Peyer's patch (tissue), 4 donors: ENCODE measurements around the gene HIPK3. TPM values are rescaled to one million over a fixed set of nuclear protein-coding genes. Genes with fewer than 3 reads are reported as not detected.
A peak's percentile ranks its signal among the peaks of the same experiment; 100 is the strongest.

Source experiments
- DNase-seq, 3 donors: peaks; one replicate each; pipeline ENCODE4 v3.0.0-alpha.2; 2017 to 2019
- H3K27ac ChIP-seq, 4 donors: fragments of 200-600 bp; sonication (generic); one replicate each; pipeline ENCODE4 v1.5.1; 2016 to 2019
- H3K27me3 ChIP-seq, 2 donors: fragments of 200-600 bp; sonication (generic); one replicate each; pipeline ENCODE4 v1.5.1; 2019
- H3K36me3 ChIP-seq, 3 donors: fragments of 200-600 bp; sonication (generic); one replicate each; pipeline ENCODE4 v1.5.1; 2016 to 2019
- H3K4me1 ChIP-seq, 4 donors: fragments of 200-600 bp; sonication (generic); one replicate each; pipeline ENCODE4 v1.5.1; 2016 to 2019
- H3K4me3 ChIP-seq, 4 donors: fragments of 200-600 bp; sonication (generic); 1 replicate in 3 of 4; 2 replicates in 1 of 4; pipeline ENCODE4 v1.5.1; 2016 to 2019; ENCODE audit warnings: mild to moderate bottlenecking in 1 of 4
- H3K9me3 ChIP-seq, 4 donors: fragments of 200-600 bp; sonication (generic); one replicate each; pipeline ENCODE4 v1.5.1; 2016 to 2019; ENCODE audit warnings: mild to moderate bottlenecking in 1 of 4
- POLR2A ChIP-seq, 2 donors: fragments of 450-650 bp; IDR thresholded peaks; one replicate each; pipeline ENCODE4 v1.5.1; 2017; ENCODE audit warnings: antibody characterized with exemption in 2 of 2, mild to moderate bottlenecking in 2 of 2, moderate library complexity in 2 of 2
- total RNA-seq, 4 donors: library from RNA; depleted of rRNA; stranded (reverse); fragments of >200 nt; gene quantifications; one replicate each; pipeline ENCODE4 v1.1.0, GENCODE V29; 2016
- TF ChIP-seq, protein P1 (sequence below), 6 experiments: fragments of 450-650 bp in 4 of 6; fragments of 200-600 bp in 2 of 6; sonication (generic) in 1 of 6; IDR thresholded peaks; one replicate each; pipeline ENCODE4 v1.5.1; 2017 to 2019; ENCODE audit warnings: antibody characterized with exemption in 6 of 6, mild to moderate bottlenecking in 3 of 6, moderate library complexity in 1 of 6

The HIPK3 gene
- total RNA-seq, 4 donors from 2014 or later, result 87.8 to 123 (median 97.8) TPM

DNA sequence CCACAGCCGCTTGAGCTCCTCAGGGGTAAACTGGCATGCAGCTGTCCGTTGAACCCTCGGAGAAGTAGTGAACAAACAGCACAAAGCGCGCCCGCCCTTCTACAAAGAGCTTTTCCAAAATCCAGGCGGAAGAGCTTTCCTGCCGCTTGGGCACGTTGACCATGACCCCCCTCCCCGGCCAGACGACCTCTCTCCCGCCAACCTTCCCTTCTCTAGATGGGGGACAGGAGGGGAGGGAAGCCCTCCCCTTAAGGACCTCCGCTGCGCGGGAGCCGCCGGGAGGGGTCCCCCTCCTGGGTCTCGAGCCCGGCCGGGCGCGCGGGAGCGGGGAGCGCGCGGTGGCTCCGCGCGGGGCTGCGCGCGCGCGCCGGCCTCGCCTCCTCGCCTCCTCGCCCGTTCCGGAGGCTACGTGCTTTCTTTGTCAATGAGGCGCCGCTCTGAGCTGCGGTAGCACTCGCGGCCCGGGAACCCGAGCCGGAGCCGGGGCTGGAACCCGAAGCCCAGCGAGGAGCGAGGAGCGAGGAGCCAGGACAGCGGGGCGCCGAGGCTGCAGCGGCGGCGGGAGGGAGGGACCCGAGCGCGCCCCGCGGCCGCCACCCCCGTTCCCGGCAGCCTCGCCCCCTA is 118.6 kb downstream of the HIPK3 start, which contains the start of gene KIAA1549L:
TSS of gene KIAA1549L (plus strand) at position 421 of the 624 bp plus-strand sequence.
- no peak for DNase-seq
- H3K27me3 ChIP-seq, result peaks cover 0 to 5% of the 10 kb centered on the region in 2 donors
- H3K36me3 ChIP-seq, result no peaks in the 10 kb centered on the region
- peak within 1 kb of the TSS in 3 of 4 donors; percentile 41 to 52 (median 50) for H3K4me3 ChIP-seq
- H3K27ac ChIP-seq, result no peak within 1 kb of the TSS
- no peak for TF ChIP-seq POLR2A (IDR thresholded peaks at IDR 0.05)
- TF ChIP-seq, protein P1, sequence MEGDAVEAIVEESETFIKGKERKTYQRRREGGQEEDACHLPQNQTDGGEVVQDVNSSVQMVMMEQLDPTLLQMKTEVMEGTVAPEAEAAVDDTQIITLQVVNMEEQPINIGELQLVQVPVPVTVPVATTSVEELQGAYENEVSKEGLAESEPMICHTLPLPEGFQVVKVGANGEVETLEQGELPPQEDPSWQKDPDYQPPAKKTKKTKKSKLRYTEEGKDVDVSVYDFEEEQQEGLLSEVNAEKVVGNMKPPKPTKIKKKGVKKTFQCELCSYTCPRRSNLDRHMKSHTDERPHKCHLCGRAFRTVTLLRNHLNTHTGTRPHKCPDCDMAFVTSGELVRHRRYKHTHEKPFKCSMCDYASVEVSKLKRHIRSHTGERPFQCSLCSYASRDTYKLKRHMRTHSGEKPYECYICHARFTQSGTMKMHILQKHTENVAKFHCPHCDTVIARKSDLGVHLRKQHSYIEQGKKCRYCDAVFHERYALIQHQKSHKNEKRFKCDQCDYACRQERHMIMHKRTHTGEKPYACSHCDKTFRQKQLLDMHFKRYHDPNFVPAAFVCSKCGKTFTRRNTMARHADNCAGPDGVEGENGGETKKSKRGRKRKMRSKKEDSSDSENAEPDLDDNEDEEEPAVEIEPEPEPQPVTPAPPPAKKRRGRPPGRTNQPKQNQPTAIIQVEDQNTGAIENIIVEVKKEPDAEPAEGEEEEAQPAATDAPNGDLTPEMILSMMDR (IDR thresholded peaks at IDR 0.05), result no peak
- H3K4me1 ChIP-seq, result peaks cover 0 to 11% (median 0%) of the 10 kb centered on the region in 4 donors
- H3K9me3 ChIP-seq, result no peaks in the 10 kb centered on the region

DNA sequence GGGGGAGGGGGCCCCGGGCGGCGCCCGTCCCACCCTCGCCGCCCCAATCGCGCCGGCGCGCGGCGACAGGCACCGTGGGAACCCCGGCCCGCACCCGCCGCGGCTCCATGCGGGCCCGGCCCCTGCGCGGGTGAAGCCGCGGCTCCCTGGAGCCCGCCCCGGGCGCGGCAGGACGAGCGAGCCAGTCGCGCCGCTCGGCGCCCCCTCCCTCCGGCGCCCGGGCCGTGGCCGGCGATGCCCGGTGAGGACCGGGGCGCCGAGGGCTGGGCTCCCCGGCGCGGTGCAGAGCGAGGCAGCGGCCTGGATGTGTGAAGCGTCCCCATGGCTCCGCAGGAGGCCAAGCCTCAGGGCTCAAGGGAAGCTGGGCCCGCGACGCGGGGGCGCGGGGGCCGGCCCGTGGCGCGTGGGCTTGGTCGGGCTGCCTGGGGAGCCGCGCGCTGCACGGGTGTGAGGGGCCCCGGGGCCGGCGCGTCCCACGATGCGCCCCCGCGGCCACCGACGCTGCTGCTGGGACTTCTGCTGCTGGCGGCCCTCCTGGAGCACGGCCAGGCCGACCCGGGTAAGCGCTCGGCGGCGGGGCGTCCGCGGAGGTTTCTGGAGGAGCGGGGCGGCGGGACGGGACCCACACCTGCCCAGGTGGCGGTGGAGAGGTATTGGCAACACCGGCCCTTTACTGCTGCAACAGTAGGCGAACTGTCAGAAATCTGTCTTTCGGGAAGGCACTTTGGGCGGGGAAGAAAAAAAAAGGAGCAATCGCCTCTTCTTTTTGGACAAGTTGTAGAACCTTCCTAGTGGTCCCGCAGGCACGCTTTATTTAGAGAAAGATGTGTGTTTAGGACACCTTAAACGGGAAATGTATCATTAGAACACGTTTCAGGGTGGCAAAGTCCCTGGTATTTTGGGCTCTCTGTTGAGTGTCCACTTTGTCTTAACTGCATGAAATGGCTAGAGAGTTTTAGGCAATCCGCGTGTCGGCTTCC is 119.4 kb downstream of the HIPK3 start:
- TF ChIP-seq, protein P1 (IDR thresholded peaks at IDR 0.05), result no peak
- TF ChIP-seq POLR2A (IDR thresholded peaks at IDR 0.05), result no peak
- no peaks in the 10 kb centered on the region for H3K9me3 ChIP-seq
- H3K36me3 ChIP-seq, result no peaks in the 10 kb centered on the region
- peaks cover 0 to 11% (median 0%) of the 10 kb centered on the region in 4 donors for H3K4me1 ChIP-seq
- no peak overlapping the region for H3K27ac ChIP-seq
- H3K4me3 ChIP-seq, result peak overlapping the region in 3 of 4 donors; percentile 41 to 52 (median 50)
- H3K27me3 ChIP-seq, result peaks cover 0 to 5% of the 10 kb centered on the region in 2 donors
- DNase-seq, result no peak

DNA sequence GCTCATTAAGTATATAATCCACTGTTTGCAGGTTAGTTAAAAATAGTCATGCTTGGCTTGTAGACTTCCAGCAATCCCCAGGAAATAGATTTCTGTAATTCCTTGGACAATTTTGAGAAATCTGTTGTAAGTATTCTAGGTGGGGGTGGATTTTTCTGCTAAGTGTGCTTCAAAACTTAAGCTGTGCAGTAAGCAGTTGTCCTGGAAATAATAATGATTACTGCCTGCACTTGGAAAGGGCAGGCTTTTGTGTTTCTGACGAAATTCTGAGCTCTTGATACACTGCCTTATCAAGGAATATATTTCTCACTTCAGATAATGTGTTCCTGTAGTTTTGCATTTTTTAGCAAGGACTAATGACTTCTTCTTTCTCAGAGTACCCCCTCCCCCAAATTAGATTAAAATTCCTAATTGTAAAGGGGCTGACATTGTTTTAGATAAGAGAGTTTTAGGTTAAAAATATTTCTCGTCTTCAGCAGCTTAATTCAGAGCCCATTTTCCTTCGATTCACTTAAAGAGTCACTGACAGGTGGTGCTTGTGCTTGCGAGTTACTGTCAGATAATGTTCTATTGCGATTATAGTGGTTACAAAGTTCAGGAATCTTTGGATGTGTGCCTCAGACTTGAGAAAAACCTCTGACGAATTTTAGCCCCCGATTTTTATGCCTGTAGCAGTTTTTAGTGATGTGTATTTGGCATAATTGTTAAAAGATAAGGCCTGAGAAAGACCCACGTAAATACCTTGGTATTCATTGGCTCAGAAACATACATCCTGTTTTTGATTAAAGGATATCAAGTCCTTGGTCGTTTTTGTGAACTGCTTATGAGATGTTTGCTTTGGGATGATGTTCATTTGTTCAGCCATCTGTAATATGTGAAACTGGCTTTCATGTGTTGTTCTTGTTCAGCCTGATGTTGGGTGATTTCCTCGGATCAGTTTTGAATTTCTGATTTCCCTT is 120.5 kb downstream of the HIPK3 start:
- H3K4me3 ChIP-seq, result no peak overlapping the region

DNA sequence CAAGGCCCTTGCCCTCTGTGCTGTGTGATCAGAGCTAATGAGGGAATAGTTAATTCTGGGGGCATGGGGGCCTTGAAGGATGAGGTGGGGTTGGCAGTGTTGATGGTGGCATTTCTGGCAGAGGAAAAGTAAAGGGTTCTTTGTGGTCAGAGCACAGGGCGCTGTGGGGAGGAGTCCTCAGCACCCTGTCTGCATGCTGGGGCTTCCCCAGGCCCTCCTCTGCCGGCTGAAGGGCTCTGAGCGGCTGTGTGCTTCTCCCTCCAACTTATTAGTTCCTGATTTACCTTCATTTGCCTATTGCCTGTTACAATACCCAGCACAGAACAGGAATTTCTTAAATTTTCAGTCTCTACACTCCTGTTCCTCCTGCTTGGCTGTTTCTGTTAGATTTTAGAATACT is 122.8 kb downstream of the HIPK3 start:
- no peaks in the 10 kb centered on the region for H3K9me3 ChIP-seq
- TF ChIP-seq, protein P1 (IDR thresholded peaks at IDR 0.05), result no peak
- no peak for TF ChIP-seq POLR2A (IDR thresholded peaks at IDR 0.05)
- peak in 1 of 3 donors; percentile 39 for DNase-seq
- H3K27me3 ChIP-seq, result no peaks in the 10 kb centered on the region
- no peak overlapping the region for H3K27ac ChIP-seq
- peaks cover 0 to 11% (median 2%) of the 10 kb centered on the region in 4 donors for H3K4me1 ChIP-seq
- no peak overlapping the region for H3K4me3 ChIP-seq
- no peaks in the 10 kb centered on the region for H3K36me3 ChIP-seq

More for the DNA sequence above, 120.5 kb downstream of the HIPK3 start:
- Histone ChIP-seq H3K36me3 (no peaks in the 10 kb centered on the region), H3K4me1 (peaks cover 0 to 11% (median 0%) of the 10 kb centered on the region in 4 donors), H3K27ac (no peak overlapping the region), H3K27me3 (peaks cover 0 to 5% of the 10 kb centered on the region in 2 donors), H3K9me3 (no peaks in the 10 kb centered on the region)
- TF ChIP-seq, protein P1 (IDR thresholded peaks at IDR 0.05), result no peak
- no peak for DNase-seq
